NCI-H82 (cell line): ENCODE measurements around the gene BACH2.
A peak's percentile ranks its signal among the peaks of the same experiment; 100 is the strongest.
"Not testable (repeated sequence)": the region's sequence is repeated elsewhere in the genome, so short reads cannot be mapped to it uniquely, and the experiment has no call there.

Source experiments
- DNase-seq: peaks from one replicate; lab custom pipeline; 2025; lab: John Stamatoyannopoulos, UW

Gene BACH2

DNA sequence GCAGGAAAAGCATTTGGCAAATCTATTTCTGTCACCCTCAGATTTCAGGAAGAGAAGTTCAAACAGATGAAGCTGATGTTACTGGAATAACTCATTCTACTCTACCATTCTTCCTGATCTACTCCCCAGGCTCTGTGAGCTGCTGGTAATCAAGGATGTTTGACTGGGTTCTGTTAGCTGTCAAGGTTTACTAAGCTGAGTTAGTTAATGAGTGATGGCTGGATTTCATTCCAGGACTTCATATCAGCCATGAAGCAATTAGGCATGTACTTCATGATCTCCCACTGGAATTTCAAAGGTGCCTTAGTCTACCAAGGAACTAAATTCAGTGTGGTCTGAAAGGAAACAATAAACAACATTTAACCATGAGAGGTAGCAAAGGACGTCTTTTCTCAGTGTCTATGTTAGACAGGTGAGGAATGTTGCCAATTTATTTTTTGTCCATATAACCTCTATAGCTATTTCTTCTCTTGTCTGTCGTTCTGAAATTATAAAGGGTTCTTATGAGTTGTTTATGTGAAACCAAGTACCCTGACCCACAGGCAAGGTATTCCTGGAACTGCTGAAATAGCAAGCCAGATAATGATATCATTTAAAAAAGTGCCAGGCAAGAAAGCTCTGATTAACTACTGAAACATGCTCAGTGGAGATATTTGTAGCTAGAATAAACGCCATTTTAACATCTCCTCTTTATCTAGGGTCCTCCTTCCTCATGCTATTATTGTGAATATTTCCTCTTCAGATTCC is 112.9 kb downstream of the BACH2 start:
- DNase-seq = peak; percentile 30

DNA sequence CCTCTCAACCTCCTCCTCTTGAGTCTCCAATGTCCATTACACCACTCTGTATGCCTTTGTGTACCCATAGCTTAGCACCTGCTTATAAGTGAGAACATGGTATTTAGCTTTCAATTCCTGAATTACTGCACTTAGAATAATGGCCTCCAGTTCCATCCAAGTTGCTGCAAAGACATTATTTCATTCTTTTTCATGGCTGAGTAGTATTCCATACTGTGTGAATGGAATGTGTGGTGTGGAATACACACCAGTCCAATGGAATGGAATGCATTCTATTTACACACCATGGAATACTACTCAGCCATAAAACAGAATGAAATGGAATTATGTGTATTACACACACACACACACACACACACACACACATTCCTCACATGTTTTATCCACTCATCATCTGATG is 116.1 kb downstream of the BACH2 start:
- DNase-seq = no peak

DNA sequence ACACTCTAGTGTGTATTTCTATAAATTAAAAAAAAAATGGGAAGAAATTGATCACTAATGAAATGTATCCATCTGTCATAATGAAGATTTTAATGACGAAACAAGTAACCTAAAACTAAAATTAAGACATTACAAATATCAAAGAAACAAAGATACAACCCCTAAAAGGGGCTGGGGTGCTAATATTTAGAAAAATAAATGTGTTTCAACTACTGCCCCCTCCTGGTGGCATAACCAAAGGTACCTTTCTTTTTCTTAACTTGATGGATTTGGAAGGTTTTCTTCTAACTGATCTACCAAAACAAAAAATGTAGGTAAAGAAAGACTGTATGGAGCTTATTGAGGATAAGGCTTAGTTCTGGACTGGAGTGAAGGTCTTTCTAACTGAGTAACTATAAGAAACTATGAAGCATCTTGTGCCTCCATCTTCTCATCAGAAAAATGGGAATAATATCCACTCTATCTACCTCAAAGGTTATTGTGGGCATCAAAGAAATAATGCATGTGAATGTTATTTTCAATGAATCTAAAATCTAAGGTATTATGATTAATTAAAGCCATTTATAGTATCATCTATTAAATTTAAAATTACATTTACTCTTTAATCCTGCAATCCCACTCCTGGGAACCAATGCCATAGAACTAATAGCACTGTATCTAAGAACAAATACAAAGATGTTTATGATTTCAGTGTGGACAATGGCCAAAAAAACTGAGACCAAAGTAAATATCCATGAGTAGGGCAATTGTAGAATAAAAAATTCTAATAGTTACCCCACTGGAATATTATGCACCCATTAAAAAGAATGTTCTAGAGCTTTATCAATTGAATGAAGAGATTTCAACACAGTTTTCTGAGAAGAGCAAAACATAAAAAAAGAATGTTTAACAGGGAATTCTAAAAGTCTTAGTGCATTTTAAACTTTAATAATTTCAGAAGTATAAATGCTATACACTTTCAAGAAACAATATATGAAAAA is 117.2 kb downstream of the BACH2 start:
- peak; percentile 31 for DNase-seq

DNA sequence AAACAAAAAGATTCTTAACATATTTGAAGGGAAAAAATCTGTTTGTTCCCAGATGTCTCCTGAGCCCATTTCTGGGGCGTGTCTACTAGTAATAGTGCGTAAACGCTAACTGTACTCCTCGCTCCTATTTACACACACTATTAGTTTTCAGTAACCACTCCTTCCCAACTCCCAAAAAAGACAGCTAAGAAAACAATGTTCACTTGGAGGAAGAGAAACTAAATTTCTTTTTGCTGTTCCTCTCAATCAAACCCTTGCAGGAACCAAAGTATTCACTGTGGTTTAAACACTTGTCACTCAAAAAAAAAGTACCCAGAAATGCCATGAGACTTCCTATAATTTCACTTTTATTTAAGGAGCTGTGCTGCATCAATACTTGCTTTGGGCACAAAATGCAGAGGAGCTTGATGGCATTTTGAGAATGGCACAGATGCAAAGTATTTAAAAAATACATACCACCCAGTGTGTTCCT is 118.2 kb downstream of the BACH2 start:
- DNase-seq = no peak

DNA sequence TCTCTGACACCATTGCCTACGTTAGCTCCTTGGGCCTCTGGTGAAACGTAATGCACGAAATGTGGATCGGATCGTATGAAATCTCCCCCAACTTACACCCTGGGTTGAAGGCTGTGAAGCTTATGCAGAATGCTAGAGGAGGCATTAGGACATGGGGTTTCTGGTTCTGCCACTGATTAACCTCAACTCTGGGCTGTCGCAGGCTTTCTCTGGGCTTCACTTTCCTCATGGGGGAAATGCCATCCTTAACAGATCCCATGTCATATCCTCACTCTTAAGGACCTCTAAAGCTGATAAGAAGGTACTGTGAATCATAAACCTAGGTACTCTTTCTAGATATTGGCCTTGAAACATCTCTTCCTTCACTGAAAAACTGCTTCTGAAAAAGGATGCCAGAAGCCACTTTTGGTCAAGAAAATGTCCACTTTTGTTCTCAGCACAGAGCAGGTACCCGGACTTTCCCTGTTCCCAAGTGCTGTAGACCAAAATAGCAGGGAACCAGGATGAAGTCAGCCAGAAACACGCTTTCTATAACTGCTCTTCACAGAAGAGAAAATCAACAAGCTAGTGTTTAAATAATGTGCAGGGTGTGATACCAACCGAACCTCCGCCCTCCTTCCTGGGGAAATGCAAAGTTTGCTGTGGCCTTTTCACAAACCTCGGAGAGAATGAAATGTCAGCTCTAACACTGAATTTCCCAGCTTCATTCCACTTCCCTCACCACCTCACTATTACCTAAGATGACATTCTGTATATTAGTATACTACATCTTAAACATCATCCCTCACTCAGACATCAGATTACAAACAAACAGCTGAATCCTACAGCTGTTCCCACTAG is 118.9 kb downstream of the BACH2 start:
- no peak for DNase-seq

DNA sequence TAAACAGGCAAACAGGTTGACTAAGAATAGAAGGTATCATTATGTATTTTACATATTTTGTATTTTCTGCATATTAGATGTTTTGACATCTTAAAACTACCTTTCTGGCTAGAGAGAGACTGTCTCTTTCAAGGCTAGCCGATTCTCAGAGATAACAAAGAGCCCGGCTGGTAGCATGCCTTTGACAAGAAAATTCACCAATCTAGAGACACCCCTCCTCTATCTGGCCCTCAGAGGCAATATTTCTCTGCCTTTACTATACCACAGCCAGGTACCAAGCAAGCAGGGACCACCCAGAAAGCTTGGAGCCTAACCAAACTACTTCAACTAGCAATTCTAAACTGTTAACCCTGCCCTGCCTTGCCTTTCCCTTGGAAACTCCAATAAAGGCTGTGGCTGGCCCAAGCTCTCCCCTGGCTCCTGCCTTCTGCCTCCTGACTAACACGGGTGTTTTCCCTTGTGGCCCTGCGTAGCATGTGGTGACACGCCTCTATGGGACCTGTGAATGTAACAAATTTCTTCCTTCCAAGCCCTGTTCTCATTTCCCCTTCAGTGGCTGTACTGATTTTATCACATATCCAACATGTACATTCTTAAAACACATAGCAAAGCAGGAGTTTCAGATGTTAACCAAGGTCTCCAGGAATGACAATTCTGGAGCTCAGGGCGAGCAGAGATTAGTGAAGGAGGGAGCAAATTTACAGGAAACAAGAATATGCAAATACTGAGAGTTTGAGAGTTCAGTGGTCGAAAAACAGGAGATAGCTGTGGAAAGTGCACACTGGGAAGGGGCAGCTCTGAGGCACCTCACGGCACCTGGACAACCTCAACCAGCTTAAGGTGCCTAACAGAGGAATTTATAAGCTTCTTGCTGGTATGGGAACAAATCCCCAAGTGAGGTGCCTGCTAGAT is 120.8 kb downstream of the BACH2 start:
- no peak for DNase-seq

DNA sequence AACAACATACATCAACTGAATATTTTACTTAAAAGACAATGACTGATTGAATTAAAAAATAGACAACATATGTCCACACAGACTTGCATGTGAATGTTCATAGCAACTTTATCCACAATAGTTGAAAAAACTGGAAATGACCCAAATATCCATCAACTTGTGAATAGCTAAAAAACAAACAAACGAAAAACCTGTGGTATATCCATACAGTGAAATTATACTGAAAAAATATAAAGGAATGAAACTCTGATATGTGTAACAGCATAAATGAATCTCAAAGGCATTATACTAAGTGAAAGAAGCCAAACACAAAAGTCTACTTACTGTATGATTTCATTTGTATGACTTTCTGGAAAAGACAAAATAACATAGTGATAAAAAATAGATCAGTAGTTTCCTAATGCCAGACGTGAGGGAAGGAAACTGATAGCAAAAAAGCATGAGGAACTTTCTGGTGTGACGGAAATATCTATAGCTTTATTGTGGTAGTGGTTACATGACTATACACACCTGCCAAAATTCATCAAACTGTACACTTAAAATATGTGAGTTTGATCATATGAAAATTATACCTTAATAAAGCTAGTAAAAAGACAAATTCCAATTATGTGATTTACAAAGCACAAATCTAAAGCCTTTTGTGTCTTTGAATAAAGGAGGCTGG is 123.2 kb downstream of the BACH2 start:
- no peak for DNase-seq

DNA sequence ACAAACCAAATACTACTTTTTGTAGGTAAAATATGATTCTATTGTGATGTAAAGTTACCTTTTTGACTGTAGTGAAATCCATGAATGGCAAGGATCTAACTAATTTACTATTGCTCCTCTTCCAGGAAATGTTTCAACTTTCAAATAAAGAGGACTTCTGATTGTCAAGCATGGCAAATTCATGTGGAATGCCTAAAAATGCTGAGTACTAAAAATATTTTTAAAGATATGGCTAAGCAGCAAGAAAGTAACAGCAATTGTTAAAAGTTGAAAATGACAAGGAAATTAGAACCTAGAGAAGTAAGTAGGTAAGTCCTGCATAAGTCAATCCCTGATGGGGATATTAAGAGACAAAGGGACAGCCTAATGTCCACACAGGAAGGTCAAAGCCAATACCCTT is 126.0 kb downstream of the BACH2 start:
- no peak for DNase-seq

DNA sequence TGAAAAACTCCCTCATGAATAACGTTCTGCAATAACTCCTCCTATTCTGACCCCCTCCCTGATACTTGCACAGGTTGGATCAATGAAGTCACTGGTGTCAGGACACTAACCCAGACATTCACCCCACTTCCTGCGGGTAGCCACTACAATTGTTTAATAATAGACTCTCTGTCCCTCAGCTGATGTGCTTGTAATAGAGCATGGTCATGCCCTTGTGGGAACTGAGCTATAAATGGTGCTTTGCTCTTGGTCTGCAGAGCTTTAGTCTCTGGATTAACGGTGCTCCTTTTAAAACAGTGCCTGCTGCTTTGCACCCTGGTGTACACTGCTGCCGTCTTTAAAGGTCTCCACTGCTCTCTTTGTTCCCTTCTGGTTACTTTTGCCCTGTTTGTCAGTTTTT is 127.3 kb downstream of the BACH2 start:
- no peak for DNase-seq

DNA sequence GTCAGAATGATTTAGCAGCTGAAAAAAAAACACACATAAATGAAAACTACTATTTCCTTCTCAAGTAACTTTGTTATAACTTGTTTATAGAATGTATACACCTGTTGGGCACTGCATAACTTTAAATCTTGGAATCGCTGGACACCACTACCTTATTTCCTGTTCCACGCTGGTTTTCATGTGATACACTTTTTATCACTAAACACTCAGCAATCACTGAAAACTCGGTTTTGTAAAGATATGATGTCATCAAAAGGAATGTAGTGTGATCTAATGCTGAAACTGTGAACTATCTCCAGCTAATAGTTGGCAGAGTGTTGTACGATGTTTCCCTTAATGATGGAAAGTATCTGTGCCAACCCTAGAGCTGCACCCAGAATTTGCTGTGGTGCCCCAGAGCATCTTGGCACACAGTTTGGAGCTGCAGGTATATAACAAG is 127.9 kb downstream of the BACH2 start:
- DNase-seq = no peak

DNA sequence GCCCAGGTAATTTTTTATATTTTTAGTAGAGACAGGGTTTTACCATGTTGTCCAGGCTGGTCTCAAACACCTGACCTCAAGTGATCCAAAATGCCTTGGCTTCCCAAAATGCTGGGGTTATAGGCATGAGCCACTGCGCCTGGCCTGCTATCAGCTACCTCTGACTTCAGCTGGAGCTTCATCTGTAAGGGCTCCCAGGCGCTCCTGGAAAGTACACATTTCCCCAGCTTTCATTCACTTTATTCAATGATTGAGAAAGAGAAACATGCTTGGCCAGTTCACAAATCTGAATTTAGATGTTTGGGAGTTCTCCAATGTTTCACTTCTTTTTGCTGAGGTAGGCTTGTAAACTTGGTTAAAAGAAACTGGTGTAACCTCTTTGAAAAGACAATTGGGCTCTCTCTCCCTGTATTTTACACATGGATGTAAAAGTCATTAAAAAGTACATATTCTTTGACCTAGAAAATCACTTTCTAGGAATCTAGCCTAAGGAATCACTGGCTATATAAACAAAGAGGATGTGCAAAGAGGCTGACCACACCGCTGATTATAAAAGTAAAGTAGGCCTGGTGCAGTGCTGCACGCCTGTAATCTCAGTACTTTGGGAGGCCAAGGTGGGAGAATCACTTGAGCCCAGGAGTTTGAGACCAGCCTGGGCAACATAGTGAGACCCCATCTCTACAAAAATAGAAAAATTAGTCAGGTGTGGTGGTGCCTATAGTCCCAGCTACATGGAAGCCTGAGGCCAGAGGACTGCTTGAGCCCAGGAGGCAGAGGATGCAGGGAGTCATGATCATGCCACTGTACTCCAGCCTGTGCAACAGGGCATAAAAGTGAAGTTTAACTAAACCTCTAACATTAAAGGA is 128.9 kb downstream of the BACH2 start:
- DNase-seq = no peak

DNA sequence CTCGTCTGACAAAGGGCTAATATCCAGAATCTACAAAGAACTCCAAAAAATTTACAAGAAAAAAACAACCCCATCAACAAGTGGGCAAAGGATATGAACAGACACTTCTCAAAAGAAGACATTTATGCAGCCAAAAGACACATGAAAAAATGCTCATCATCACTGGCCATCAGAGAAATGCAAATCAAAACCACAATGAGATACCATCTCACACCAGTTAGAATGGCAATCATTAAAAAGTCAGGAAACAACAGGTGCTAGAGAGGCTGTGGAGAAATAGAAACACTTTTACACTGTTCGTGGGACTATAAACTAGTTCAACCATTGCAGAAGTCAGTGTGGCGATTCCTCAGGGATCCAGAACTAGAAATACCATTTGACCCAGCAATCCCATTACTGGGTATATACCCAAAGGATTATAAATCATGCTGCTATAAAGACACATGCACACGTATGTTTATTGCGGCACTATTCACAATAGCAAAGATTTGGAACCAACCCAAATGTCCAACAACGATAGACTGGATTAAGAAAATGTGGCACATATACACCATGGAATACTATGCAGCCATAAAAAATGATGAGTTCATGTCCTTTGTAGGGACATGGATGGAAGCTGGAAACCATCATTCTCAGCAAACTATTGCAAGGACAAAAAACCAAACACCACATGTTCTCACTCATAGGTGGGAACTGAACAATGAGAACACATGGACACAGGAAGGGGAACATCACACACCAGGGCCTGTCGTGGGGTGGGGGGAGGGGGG is 130.3 kb downstream of the BACH2 start:
- not testable (repeated sequence) for DNase-seq

DNA sequence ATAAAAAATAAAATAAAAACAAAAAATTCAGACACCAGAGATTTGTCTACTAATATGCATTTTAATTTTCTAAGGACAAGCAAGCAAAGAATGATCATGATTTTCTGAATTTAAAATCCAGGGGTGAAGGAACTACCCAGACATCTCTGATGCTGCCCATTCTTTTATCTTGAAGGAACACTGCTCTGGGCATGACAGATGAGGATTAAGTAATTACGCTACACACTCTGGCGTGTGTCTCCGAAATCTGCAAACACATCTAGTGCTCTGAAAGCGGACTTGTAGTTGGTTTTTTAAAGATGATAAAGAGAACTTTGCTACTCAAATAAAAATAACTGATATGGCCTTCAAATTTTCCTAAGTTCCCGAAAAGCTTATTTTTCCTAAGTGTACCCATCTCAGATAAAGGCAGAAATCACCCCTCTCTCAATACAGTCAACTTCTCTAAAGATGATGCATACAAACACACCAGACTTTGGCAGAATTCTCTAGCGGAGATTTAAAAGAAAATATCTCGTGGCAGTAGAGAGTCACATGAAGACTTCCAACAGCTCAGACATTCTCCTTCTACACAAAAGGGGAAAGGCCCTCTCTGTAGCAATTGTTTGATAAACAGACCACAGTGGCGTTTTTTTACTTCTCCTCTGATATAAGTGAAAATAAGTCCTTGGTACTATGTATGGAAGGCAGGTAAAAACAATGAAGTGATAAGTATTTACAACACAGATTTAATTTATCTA is 133.8 kb downstream of the BACH2 start:
- peak; percentile 62 for DNase-seq

DNA sequence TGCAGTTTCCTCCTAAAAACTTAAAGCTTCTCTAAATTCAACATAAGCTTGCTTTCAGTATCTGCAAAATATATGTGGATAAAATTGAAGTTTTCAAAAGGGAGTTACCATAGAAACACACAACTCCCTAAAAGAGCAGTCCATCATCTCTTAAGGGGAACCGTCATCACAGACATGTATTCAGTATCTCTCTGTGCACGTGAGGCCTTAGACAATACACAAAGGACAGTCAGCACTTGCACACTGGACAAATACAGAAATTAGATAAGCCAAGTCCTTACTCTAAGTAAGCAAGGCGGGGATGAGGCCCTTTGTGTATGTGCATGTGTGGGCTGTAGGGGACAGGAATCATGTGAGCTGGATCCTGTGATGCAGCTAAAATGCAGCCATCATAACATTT is 136.6 kb downstream of the BACH2 start:
- peak; percentile 24 for DNase-seq

DNA sequence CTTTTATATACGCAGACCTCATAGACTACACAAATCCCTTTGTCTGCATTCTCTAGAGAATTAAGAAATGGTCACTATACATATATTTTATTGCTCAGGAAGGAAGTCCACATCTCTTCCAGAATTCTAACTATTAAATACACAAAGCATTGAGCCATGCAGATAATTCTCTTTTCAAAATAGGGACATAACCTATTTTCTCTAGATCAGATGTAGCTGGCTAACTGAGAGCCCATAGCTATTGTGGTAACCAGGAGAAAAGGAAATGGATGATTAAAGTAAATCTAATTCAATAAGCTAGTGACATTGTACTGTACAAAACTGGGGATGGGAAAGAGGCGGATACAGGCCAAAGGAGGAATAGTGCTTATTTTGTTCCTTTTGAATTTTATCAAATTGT is 137.2 kb downstream of the BACH2 start:
- DNase-seq = no peak

DNA sequence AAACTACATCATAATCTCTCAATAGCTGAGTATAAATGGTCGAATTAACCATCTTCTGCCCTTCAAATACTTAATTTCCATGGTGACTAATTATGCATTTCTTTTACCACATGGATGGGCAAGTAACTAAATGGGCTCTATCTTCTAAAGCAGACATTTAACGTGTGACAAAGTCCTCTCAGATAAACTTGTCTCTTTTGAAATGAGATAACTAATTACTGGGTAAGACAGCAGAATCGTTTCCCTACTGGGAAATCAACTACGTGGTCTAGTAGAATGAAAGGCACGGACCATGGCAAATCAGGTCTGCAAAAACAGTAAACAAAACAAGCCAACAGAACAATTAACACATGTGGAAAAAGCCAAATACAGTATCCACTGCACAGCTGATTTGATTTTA is 137.7 kb downstream of the BACH2 start:
- no peak for DNase-seq

DNA sequence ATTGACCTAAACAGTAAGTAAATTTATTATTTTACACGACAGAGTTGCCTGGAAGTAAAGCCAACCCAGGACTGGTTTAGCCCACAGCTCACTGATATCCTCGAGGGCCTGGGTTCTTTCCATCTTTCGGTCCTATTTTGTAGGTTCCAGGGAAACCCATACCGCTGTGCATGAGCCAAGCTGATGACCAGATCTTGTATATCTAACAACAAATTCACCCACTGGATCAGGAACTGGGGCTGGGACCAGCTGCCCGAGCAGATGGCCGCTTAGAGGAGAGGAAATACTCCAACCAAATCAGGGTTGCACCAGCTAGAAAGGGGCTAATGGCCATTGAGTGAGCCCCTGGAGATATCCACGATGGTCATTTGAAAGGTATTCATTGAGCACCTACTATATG is 139.2 kb downstream of the BACH2 start:
- peak; percentile 6 for DNase-seq

DNA sequence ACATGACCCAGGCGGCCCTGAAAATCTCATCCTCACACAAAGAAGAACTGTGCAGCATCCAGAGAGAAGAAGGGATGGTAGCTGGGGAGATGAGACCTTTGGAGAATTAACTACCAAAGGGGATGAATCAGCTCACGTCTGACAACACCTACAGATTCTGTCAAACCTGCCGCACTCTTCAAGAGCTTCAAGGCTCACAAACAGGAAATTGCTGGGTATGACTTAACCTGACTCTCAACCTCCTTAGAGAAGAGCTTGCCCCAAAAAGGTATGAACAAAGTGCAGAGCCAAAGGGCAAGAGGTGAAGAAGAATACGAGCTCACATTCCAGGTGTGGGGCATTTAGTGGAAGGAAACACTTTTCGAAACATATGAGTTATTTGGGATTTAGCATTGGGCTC is 139.8 kb downstream of the BACH2 start:
- DNase-seq = no peak
